HepG2 (cell line): ENCODE data around the gene SMAD3. TPM values are rescaled to one million over a fixed set of nuclear protein-coding genes. Genes with fewer than 3 reads are reported as not detected.

Source experiments
- ATAC-seq: fragments of 200-7000 bp; cut with Tn5 transposase; 3 replicates; pipeline ENCODE4 v1.9.1; 2020; ENCODE audit warnings: mild to moderate bottlenecking, moderate library complexity
- BruUV-seq: library from RNA; stranded (reverse); fragments of 400-500 nt; replicated peaks from 2 replicates; lab custom pipeline; 2021; lab: Mats Ljungman, UMichigan
- CTCF ChIA-PET: fragments of 300-600 bp; formaldehyde crosslinking; extraction: SDS; loops from one replicate; lab custom pipeline; 2021; ENCODE audit warnings: low total read pairs, inconsistent platforms, low intra/inter-chr PET ratio; lab: Yijun Ruan, JAX
- POLR2A ChIA-PET: fragments of 350-600 bp; sonication (Branson Sonifier 250); formaldehyde crosslinking; loops from one replicate; lab custom pipeline; 2020; ENCODE audit warnings: antibody characterized with exemption, inconsistent platforms; lab: Yijun Ruan, JAX
- DNase-seq: peaks from one replicate; pipeline ENCODE4 v3.0.0-alpha.2; 2015; ENCODE audit warnings: low spot score
- FAIRE-seq: peaks from 3 replicates; lab custom pipeline; 2011; peaks lifted over from hg19 to GRCh38; lab: Jason Lieb, UNC
- H2AFZ ChIP-seq: one replicate; pipeline ENCODE4 v1.6.1; 2011; ENCODE audit warnings: low read length, inconsistent platforms
- H3K27ac ChIP-seq: fragments of 300-600 bp; 3 replicates; pipeline ENCODE4 v1.8.0; 2011; ENCODE audit warnings: mixed run types, mild to moderate bottlenecking, mixed read lengths, low read length, inconsistent platforms; ENCODE audit not compliant: insufficient read depth; ENCODE audit errors: extremely low read length
- H3K27me3 ChIP-seq, 2 experiments: fragments of 200-600 bp in 1 of 2; 2 replicates in 1 of 2; 3 replicates in 1 of 2; pipeline versions ENCODE4 v1.6.0 to v1.8.0; 2011; ENCODE audit warnings: low read length in 2 of 2, mild to moderate bottlenecking in 2 of 2, moderate library complexity in 2 of 2, inconsistent platforms in 1 of 2; ENCODE audit not compliant: insufficient read depth in 2 of 2, control insufficient read depth in 1 of 2
- H3K36me3 ChIP-seq, 2 experiments: fragments of 200-600 bp in 1 of 2; replicated peaks in 1 of 2; 2 replicates in 1 of 2; 3 replicates in 1 of 2; pipeline versions ENCODE4 v1.5.1 to v1.8.0; 2011; ENCODE audit warnings: low read length in 2 of 2, inconsistent platforms in 1 of 2; ENCODE audit not compliant: insufficient read depth in 2 of 2, control insufficient read depth in 1 of 2
- H3K4me1 ChIP-seq: 2 replicates; pipeline ENCODE4 v1.5.1; 2012; ENCODE audit warnings: low read length, inconsistent platforms; ENCODE audit not compliant: insufficient read depth
- H3K4me2 ChIP-seq: 2 replicates; pipeline ENCODE4 v1.6.0; 2011; ENCODE audit warnings: low read depth, low read length, inconsistent platforms
- H3K4me3 ChIP-seq, 3 experiments: fragments of 200-600 bp in 1 of 3; sonication (generic), shearing (Covaris generic) in 1 of 3; replicated peaks in 1 of 3; 2 replicates each; pipeline ENCODE4 v1.5.1; 2011 to 2016; ENCODE audit warnings: low read length in 3 of 3, inconsistent platforms in 2 of 3, low read depth in 2 of 3, mild to moderate bottlenecking in 2 of 3, control low read depth in 1 of 3, mixed read lengths in 1 of 3; ENCODE audit not compliant: insufficient read depth in 1 of 3
- H3K79me2 ChIP-seq: one replicate; pipeline ENCODE4 v1.6.1; 2011; ENCODE audit warnings: low read length, inconsistent platforms; ENCODE audit not compliant: insufficient read depth
- H3K9ac ChIP-seq: 2 replicates; pipeline ENCODE4 v1.6.0; 2011; ENCODE audit warnings: mild to moderate bottlenecking, low read depth, low read length, inconsistent platforms; ENCODE audit not compliant: insufficient read depth
- H3K9me3 ChIP-seq: 2 replicates; pipeline ENCODE4 v1.5.1; 2012; ENCODE audit warnings: mild to moderate bottlenecking, low read length
- H4K20me1 ChIP-seq: 2 replicates; pipeline ENCODE4 v1.6.0; 2011; ENCODE audit warnings: inconsistent platforms, mild to moderate bottlenecking, low read length, moderate library complexity; ENCODE audit not compliant: insufficient read depth
- FOXO1 ChIP-seq: sonication (generic); formaldehyde crosslinking; IDR thresholded peaks from 2 replicates; pipeline ENCODE4 v1.4.0; 2020; ENCODE audit warnings: missing genetic modification reagents
- FUBP1 ChIP-seq: sonication (generic); formaldehyde crosslinking; IDR thresholded peaks from 2 replicates; pipeline ENCODE4 v1.5.1; 2020; ENCODE audit warnings: missing genetic modification reagents, mild to moderate bottlenecking, borderline replicate concordance
- HMGXB3 ChIP-seq: sonication (generic); formaldehyde crosslinking; IDR thresholded peaks from 2 replicates; pipeline ENCODE4 v1.4.0; 2020; ENCODE audit warnings: missing genetic modification reagents, borderline replicate concordance
- MLXIP ChIP-seq: sonication (generic); formaldehyde crosslinking; IDR thresholded peaks from 2 replicates; pipeline ENCODE4 v1.9.0; 2021; ENCODE audit warnings: missing genetic modification reagents, borderline replicate concordance
- NFATC3 ChIP-seq: sonication (generic); formaldehyde crosslinking; IDR thresholded peaks from 2 replicates; pipeline ENCODE4 v1.5.1; 2020; ENCODE audit warnings: mild to moderate bottlenecking, missing genetic modification reagents
- ZHX2 ChIP-seq, 2 experiments: sonication (generic) in 1 of 2; formaldehyde crosslinking in 1 of 2; IDR thresholded peaks; 2 replicates each; pipeline versions ENCODE4 v1.6.1 to v1.9.0; 2014 to 2022; ENCODE audit warnings: antibody characterized with exemption in 1 of 2, borderline replicate concordance in 1 of 2, inconsistent platforms in 1 of 2, low read depth in 1 of 2, missing genetic modification reagents in 1 of 2
- WGBS: methylation state at CpG from one replicate; pipeline ENCODE4 v1.1.6; 2017; ENCODE audit warnings: low lambda C conversion rate; 5-methylcytosine and 5-hydroxymethylcytosine counted together
- in situ Hi-C: cut with HindIII; loops from 2 replicates; pipeline ENCODE4 v1.10.0; 2017; ENCODE audit warnings: low pct_unique_long_range_greater_than_20kb; ENCODE audit not compliant: extremely low pct_ligation_motif_present
- intact Hi-C: fragments of 100-400 bp; cut with micrococcal nuclease; formaldehyde crosslinking; loops from one replicate; pipeline ENCODE4 v1.10.0; 2022; ENCODE audit not compliant: unreplicated experiment
- polyA plus RNA-seq, 8 experiments: library from polyadenylated mRNA; depleted of rRNA in 3 of 8; stranded (reverse) in 7 of 8; unstranded in 1 of 8; fragments of >200 nt; fragmentation: Illumina TruSeq in 4 of 8; extraction: Trizol in 4 of 8; gene quantifications; 2 replicates each; pipeline versions ENCODE4 v1.2.1 to v1.2.3, GENCODE V29; 2011 to 2016; ENCODE audit warnings: low read depth in 4 of 8, missing spikeins in 1 of 8, mixed read lengths in 1 of 8; ENCODE audit not compliant: insufficient read depth in 1 of 8
- total RNA-seq, 5 experiments: library from RNA; depleted of rRNA; stranded (reverse); fragments of >200 nt; fragmentation: Illumina TruSeq; extraction: Trizol; gene quantifications; 2 replicates each; pipeline ENCODE4 v1.2.3, GENCODE V29; 2016; ENCODE audit warnings: low read depth in 1 of 5

Gene SMAD3
- total and polyA plus RNA-seq, 2 of the 13 experiments (the other 11 are each of a cell fraction or from before 2014, with no cell fraction given) = 8.6 to 56.3 TPM

- TF ChIP-seq ZHX2 (IDR thresholded peaks at IDR 0.05; ENCODE audit: low read depth) = no peak
- no peak for TF ChIP-seq ZHX2 (CRISPR knock-in tag; IDR thresholded peaks at IDR 0.05; ENCODE audit: borderline replicate concordance)
Observed at GRCh38 chr15:67219288-67219687, 153.9 kb downstream of the SMAD3 start (continued).

- ChIA-PET CTCF (no interaction called here), POLR2A (no interaction called here)
- Histone ChIP-seq H3K9ac (no peak overlapping the region), H3K4me1 (no peaks in the 10 kb centered on the region), H3K79me2 (no peaks in the 10 kb centered on the region), H3K27me3 (no peaks in the 10 kb centered on the region), H3K9me3 (no peaks in the 10 kb centered on the region), H3K4me3 (no peak overlapping the region), H3K27ac (no peak overlapping the region), H3K36me3 (0 out of 5 replicates have a peak, but pooled peaks cover 0 to 4% of the 10 kb centered on the region in 2 experiments), H3K4me2 (no peak overlapping the region), H4K20me1 (no peaks in the 10 kb centered on the region), H2AFZ (no peak overlapping the region)
- 95% methylated on average over 2 of the region's 3 CpGs for WGBS
- FAIRE-seq (no peak), ATAC-seq (no peak), DNase-seq (no peak)
- no TSS peak for BruUV-seq
- intact Hi-C loops = no loop called here
- in situ Hi-C loops = no loop called here
- TF ChIP-seq FUBP1 (CRISPR knock-in tag) = no peak
- no peak for TF ChIP-seq HMGXB3
- no peak for TF ChIP-seq NFATC3
- no peak for TF ChIP-seq MLXIP (CRISPR knock-in tag)
- no peak for TF ChIP-seq FOXO1 (CRISPR knock-in tag)
Observed at GRCh38 chr15:67224889-67225288, 159.5 kb downstream of the SMAD3 start.
